22Rv1 (cell line): ENCODE measurements around the gene TTLL10.

Experiments used
- H3K27ac ChIP-seq: fragments of 450-650 bp; 2 replicates; pipeline ENCODE4 v1.5.1; 2017
- ZFX ChIP-seq: fragments of 450-650 bp; IDR thresholded peaks from 2 replicates; pipeline ENCODE4 v1.6.1; 2017; ENCODE audit warnings: antibody characterized with exemption, borderline replicate concordance
- TF ChIP-seq, protein P1 (sequence below): fragments of 450-650 bp; IDR thresholded peaks from 2 replicates; pipeline ENCODE4 v1.5.1; 2017; ENCODE audit warnings: mild to moderate bottlenecking

TTLL10 gene

DNA sequence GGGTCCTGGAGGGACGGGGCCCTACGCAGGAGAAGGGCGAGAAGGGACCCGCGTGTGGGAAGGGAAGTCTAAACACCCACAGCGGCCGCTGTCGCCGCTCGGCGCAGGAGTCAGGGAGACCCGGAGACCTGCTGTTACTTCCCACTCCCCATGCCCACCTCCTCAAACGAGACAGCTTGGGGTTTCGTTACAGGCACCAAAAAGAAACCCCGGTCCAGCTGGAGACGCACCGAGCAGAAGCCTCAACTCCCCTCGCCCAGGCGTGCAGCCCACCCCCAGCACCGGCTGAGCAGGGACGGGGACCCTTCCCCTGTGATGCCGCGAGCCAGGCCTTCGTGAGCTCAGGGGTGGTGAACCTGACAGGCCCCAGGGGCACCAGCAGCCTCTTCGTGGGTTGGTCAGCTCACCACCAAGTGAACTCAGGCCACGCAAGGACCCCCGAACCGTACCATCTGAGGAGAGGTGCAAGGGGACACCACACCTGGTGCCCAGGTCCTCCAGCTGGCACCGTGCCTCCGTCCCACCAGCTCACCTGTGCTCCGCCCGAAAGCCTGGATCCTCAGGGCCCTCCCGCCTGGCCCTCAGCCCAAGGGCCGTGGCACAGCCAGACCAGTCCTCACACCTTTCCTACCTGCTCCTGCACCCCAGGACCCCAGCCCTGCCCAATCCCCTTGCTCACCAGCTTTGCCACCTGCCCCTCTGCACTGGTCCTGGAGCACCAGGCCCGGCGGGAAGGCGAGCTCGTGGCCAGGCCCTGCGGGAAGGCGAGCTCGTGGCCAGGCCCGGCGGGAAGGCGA is 53.1 kb downstream of the TTLL10 start:
- TF ChIP-seq, protein P1, sequence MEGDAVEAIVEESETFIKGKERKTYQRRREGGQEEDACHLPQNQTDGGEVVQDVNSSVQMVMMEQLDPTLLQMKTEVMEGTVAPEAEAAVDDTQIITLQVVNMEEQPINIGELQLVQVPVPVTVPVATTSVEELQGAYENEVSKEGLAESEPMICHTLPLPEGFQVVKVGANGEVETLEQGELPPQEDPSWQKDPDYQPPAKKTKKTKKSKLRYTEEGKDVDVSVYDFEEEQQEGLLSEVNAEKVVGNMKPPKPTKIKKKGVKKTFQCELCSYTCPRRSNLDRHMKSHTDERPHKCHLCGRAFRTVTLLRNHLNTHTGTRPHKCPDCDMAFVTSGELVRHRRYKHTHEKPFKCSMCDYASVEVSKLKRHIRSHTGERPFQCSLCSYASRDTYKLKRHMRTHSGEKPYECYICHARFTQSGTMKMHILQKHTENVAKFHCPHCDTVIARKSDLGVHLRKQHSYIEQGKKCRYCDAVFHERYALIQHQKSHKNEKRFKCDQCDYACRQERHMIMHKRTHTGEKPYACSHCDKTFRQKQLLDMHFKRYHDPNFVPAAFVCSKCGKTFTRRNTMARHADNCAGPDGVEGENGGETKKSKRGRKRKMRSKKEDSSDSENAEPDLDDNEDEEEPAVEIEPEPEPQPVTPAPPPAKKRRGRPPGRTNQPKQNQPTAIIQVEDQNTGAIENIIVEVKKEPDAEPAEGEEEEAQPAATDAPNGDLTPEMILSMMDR: no peak
- no peak for TF ChIP-seq ZFX
- no peak overlapping the region for H3K27ac ChIP-seq

DNA sequence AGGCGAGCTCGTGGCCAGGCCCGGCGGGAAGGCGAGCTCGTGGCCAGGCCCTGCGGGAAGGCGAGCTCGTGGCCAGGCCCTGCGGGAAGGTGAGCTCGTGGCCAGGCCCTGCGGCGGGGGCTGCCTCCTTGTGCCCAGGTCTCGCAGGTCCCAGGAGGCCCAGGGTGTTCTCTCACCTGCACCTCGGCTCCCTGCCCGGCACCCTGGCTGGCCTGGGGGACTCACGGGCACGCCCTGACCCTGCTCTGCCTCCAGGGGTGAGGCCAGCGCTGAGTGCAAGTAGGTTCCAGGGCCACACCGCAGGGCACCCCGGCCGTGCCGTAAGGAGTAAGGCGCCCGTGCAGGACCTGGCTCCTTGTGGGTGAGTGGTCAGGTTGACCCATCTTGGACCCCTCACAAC is 53.7 kb downstream of the TTLL10 start:
- H3K27ac ChIP-seq: no peak overlapping the region
- TF ChIP-seq, protein P1: no peak
- TF ChIP-seq ZFX: no peak

DNA sequence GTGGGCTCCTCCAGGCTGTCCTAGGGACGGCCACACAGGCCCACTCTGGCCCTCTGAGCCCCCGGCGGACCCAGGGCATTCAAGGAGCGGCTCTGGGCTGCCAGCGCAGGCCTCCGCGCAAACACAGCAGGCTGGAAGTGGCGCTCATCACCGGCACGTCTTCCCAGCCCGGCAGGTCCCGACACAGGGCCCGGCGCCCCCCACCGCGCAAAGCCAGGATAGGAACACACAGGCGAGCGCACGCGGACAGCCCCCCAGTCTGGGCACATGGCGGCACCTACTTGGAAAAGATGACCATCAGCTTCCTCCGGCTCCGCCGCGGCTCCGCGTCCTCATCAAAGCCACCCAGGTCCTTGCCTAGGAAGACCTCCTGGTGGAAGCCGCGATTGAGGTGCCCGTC is 54.5 kb downstream of the TTLL10 start:
- no peak overlapping the region for H3K27ac ChIP-seq
- no peak for TF ChIP-seq ZFX
- TF ChIP-seq, protein P1: no peak

DNA sequence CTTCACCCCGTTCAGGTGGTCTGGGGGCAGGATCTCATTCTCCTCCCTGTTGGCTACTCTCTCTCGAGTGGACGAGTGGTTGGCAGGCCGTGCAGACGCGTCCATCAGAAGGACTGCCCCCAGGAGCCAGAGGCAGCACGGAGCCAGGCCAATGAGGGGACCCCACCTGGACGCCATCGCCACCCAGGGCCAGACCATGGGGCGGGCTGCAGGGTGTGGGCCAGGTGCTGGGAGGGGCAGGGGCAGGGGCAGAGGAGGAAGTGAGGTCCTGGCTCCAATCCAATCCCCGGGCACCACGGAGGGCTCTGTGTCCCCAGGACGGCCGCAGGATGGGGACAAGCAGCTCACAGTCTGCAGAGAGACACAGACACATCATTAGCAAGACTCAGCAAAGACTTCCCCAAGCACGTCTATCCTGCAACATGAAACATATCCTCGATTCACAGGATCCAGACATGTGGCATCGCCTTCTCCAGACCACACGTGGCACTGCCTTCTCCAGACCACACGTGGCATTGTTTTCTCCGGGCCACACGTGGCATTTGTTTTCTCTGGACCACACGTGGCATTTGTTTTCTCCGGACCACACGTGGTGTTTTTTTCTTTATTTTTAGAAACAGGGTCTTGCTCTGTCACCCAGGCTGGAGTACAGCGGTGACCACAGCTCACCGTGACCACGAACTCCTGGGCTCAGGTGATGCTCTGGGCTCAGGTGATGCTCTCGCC is 55.1 kb downstream of the TTLL10 start:
- no peak for TF ChIP-seq ZFX
- TF ChIP-seq, protein P1: no peak

DNA sequence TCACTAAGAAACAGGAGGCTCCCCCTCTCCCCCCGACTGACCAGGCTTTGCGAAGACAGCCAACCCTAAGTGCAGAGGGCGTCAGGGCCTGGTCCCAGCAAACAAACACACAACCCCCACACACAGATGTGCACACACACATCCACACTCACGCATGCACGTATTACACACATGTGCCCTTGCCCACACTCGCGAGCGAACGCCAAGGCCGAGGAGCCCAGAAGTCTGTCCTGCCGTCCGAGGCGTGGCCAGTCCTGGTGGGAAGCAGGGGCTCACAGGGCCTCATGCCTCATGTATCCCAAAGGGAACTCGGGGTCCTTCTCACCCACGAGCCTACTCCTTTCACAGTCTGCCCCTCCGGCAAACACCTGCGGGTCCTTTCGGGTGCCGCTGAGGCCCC is 56.1 kb downstream of the TTLL10 start:
- TF ChIP-seq ZFX: no peak
- TF ChIP-seq, protein P1: no peak
- H3K27ac ChIP-seq: no peak overlapping the region

More for the DNA sequence above, 55.1 kb downstream of the TTLL10 start:
- no peak overlapping the region for H3K27ac ChIP-seq

DNA sequence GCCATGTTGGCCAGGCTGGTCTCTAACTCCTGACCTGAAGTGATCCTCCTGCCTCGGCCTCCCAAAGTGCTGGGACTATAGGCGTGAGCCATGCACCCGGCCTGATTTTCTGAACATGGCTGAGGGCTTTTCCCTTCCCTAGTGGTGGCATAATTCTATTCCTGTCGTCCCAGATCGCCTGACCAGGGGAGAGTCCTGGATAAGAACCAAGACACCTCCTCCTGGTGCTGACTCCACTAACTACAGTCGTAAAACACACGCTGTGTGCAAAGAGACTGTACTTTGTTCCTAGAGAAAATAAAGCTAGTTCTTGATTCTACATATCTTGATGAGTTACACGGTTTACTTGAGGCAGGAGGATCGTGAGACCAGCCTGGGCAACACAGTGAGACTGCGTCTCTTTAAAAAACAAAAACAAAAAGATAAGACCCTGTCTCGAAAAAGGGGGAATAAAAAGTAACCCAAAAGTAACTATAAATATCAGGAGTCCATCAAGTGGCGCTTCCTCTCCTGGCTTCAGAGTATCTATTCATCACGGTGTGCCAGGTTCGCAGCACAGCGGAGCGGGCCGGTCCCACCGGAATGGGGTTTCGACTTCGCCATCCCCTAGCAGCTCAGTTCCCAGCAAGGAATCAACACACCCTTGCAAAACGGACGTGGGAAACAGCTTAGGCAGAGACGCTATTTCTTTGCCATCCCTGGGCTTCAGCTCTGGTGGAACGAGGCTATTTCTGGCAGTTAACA is 57.1 kb downstream of the TTLL10 start:
- peak overlapping the region; percentile 84 for H3K27ac ChIP-seq
- TF ChIP-seq ZFX: no peak
- TF ChIP-seq, protein P1: peak; percentile 28
